ENCODE data around the gene DDX1.

DNA sequence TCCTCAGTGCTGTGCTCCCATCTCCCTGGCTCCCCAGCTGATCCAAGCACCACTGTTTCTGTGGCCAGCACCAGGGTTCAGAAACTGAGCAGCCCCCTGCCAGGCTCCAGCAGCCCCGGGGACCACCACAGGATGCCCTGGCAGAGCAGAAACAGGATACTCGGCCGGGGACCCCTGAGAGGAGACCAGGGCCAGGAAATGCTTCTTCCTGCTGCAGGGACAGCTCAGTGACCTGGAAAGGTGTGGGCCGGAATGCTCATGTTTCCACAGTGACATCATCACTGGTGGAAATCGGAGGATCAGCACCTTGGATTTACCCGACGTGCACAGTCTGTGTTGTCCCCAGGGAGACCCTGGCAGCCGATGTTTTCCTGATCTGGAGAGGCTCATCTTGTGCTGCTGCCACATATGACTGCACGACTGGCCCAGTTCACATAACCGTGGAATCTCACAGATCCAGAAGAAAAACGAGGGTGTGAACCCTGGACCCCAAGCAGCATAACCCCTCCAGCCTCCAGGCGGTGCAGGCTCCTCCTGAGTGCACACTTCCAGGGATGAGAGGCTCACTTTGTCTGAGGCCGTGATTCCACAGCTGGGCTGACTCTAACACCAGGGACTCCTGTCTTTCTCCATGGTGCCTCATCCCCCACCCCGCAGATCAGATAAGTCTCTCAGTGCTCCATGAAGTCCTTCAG, 58.0 kb downstream of the DDX1 start:
- TF ChIP-seq GATA2 (IDR thresholded peaks at IDR 0.05; ENCODE audit: low read depth, low read length) (no peak), GATA3 (IDR thresholded peaks at IDR 0.05; ENCODE audit: low read depth, low read length) (no peak)

All from SH-SY5Y (cell line).